ENCODE results near the gene CDIPT. TPM values are rescaled to one million over a fixed set of nuclear protein-coding genes. Genes with fewer than 3 reads are reported as not detected.
"Not testable (repeated sequence)": the region's sequence is repeated elsewhere in the genome, so short reads cannot be mapped to it uniquely, and the experiment has no call there.

CDIPT gene
- total RNA-seq, 4 donors from 2014 or later: 68.7 to 112 (median 96.7) TPM

GRCh38 chr16:29836623-29837022 is 26.4 kb downstream of the CDIPT start:
- Histone ChIP-seq H3K4me1 (peaks cover under 1% of the 10 kb centered on the region), H3K4me3 (no peak overlapping the region), H3K9me3 (no peaks in the 10 kb centered on the region), H3K27ac (no peak overlapping the region), H3K36me3 (peaks cover 86% of the 10 kb centered on the region), H3K27me3 (no peaks in the 10 kb centered on the region)
- TF ChIP-seq POLR2A (IDR thresholded peaks at IDR 0.05) (no peak), POLR2AphosphoS5 (IDR thresholded peaks at IDR 0.05) (no peak), CTCF (IDR thresholded peaks at IDR 0.05) (no peak), EP300 (IDR thresholded peaks at IDR 0.05) (no peak)
- 92% methylated on average over 15 of the region's 15 CpGs for WGBS
- no peak for DNase-seq (ENCODE audit: low spot score in 2 of 2)

- 88% methylated on average over 7 of the region's 7 CpGs for WGBS
- Histone ChIP-seq H3K36me3 (peaks cover 86% of the 10 kb centered on the region), H3K4me1 (peaks cover 7% of the 10 kb centered on the region), H3K4me3 (no peak overlapping the region), H3K27ac (no peak overlapping the region), H3K27me3 (no peaks in the 10 kb centered on the region), H3K9me3 (no peaks in the 10 kb centered on the region)
- TF ChIP-seq POLR2A (IDR thresholded peaks at IDR 0.05): no peak
- TF ChIP-seq POLR2AphosphoS5 (IDR thresholded peaks at IDR 0.05): no peak
- no peak for TF ChIP-seq CTCF (IDR thresholded peaks at IDR 0.05)
- no peak for TF ChIP-seq EP300 (IDR thresholded peaks at IDR 0.05)
- DNase-seq (ENCODE audit: low spot score in 2 of 2): no peak
These were observed 27.1 kb downstream of the CDIPT start for GRCh38 chr16:29835926-29836325.

GRCh38 chr16:29834079-29834478 is 28.9 kb downstream of the CDIPT start:
- H3K27ac ChIP-seq: no peak overlapping the region
- 100% methylated on average over 5 of the region's 5 CpGs for WGBS
- H3K36me3 ChIP-seq: peaks cover 76% of the 10 kb centered on the region
- H3K27me3 ChIP-seq: no peaks in the 10 kb centered on the region
- DNase-seq (ENCODE audit: low spot score in 2 of 2): no peak
- H3K9me3 ChIP-seq: no peaks in the 10 kb centered on the region
- H3K4me1 ChIP-seq: peaks cover 12% of the 10 kb centered on the region
- TF ChIP-seq EP300 (IDR thresholded peaks at IDR 0.05): no peak
- no peak for TF ChIP-seq POLR2AphosphoS5 (IDR thresholded peaks at IDR 0.05)
- TF ChIP-seq CTCF (IDR thresholded peaks at IDR 0.05): no peak
- TF ChIP-seq POLR2A (IDR thresholded peaks at IDR 0.05): no peak
- no peak overlapping the region for H3K4me3 ChIP-seq

- not testable (repeated sequence) for H3K27ac ChIP-seq; H3K9me3 ChIP-seq; H3K27me3 ChIP-seq; DNase-seq (ENCODE audit: low spot score in 2 of 2); H3K4me3 ChIP-seq
- H3K4me1 ChIP-seq: peaks cover 12% of the 10 kb centered on the region
- 99% methylated on average over 4 of the region's 4 CpGs for WGBS
- peaks cover 68% of the 10 kb centered on the region for H3K36me3 ChIP-seq
These were observed 29.8 kb downstream of the CDIPT start for GRCh38 chr16:29833219-29833618.

- H3K36me3 ChIP-seq: peaks cover 52% of the 10 kb centered on the region
- TF ChIP-seq CTCF (IDR thresholded peaks at IDR 0.05): no peak
- no peak for TF ChIP-seq POLR2AphosphoS5 (IDR thresholded peaks at IDR 0.05)
- TF ChIP-seq EP300 (IDR thresholded peaks at IDR 0.05): no peak
- H3K27ac ChIP-seq: no peak overlapping the region
- H3K9me3 ChIP-seq: no peaks in the 10 kb centered on the region
- H3K27me3 ChIP-seq: no peaks in the 10 kb centered on the region
- H3K4me1 ChIP-seq: peaks cover 20% of the 10 kb centered on the region
- no peak for DNase-seq (ENCODE audit: low spot score in 2 of 2)
- H3K4me3 ChIP-seq: no peak overlapping the region
- WGBS: 50% methylated on average over 2 of the region's 2 CpGs
These were observed 31.5 kb downstream of the CDIPT start for GRCh38 chr16:29831490-29831889.

GRCh38 chr16:29830774-29831173 is 32.3 kb downstream of the CDIPT start:
- H3K9me3 ChIP-seq: no peaks in the 10 kb centered on the region
- H3K36me3 ChIP-seq: peaks cover 47% of the 10 kb centered on the region
- 91% methylated on average over 11 of the region's 11 CpGs for WGBS
- no peaks in the 10 kb centered on the region for H3K27me3 ChIP-seq
- H3K4me1 ChIP-seq: peaks cover 25% of the 10 kb centered on the region
- no peak overlapping the region for H3K27ac ChIP-seq
- H3K4me3 ChIP-seq: no peak overlapping the region
- no peak for DNase-seq (ENCODE audit: low spot score in 2 of 2)
- TF ChIP-seq POLR2A (IDR thresholded peaks at IDR 0.05): no peak
- no peak for TF ChIP-seq EP300 (IDR thresholded peaks at IDR 0.05)
- no peak for TF ChIP-seq POLR2AphosphoS5 (IDR thresholded peaks at IDR 0.05)
- TF ChIP-seq CTCF (IDR thresholded peaks at IDR 0.05): no peak
